SK-MEL-5 (cell line): Measurements from ENCODE around the gene RABGAP1. TPM values are rescaled to one million over a fixed set of nuclear protein-coding genes. Genes with fewer than 3 reads are reported as not detected.

Source experiments
- DNase-seq: peaks from one replicate; pipeline ENCODE4 v3.0.0-alpha.2; 2016; ENCODE audit warnings: low read depth, low spot score
- in situ Hi-C: cut with HindIII; loops from 2 replicates; pipeline ENCODE4 v1.10.0; 2016; ENCODE audit warnings: low sequenced_read_pairs, high pct_unique_total_duplicates, low pct_unique_long_range_greater_than_20kb
- total RNA-seq: library from RNA; depleted of rRNA; stranded (reverse); fragments of >200 nt; shearing (Covaris generic); gene quantifications from 2 replicates; pipeline ENCODE4 v1.2.3, GENCODE V29; 2014

RABGAP1 gene
- total RNA-seq, 1 experiment from 2014 or later, result 18.3 TPM

- no peak for DNase-seq
- in situ Hi-C loops, result no loop called here
These were observed 1.2 kb upstream of the RABGAP1 start for GRCh38 chr9:122939601-122940000.

GRCh38 chr9:122940454-122940748 is 419 bp upstream of the RABGAP1 start:
- no peak for DNase-seq
- in situ Hi-C loops, result no loop called here

- in situ Hi-C loops, result no loop called here
- DNase-seq, result peak; percentile 22
These were observed 888 bp downstream of the RABGAP1 start for GRCh38 chr9:122941582-122942234.

DNA sequence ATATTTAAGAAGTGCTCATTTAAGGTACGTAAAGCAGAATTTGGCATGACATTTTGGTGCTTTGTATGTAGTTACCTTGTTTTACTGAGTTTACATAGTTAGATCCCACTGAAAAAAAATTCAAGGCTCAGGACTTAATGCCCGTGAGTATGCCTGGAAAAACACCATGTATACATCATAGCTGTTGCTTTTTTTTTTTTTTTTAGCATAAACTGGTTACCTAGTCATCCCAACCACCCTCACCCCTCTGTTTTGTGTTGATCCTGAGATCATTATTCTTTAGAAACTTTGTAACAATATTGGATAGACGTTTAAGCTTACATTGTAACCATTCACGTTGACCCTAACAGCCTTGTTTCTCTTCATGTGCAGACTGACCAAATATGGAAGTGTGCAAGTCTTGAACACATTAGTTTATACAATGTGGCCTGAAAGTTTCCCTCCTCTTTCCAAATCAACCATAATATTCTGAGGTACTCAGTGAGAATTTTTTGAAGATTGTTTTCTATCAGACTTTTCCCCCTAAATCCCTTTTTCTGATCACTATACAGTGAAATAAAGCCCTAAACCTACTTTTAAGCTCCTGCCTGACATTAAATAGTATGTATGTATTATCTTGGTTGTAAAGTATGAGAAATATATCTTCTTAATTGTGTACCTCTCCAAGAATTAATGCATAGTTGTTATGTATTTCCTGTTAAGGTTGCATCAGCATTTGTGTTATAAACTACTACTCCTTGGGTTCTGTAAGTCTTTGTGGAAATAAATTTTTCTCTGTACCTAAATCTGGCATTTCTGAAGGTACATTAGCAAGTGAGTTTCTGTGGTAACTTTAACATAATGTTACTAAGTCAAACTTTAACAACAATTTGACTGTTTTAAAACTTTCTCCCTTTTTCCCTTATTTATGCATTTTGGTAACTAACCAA is 4.4 kb downstream of the RABGAP1 start:
- no peak for DNase-seq
- in situ Hi-C loops, result no loop called here

- in situ Hi-C loops, result no loop called here
- DNase-seq, result no peak
These were observed 5.7 kb downstream of the RABGAP1 start for GRCh38 chr9:122946461-122947005.

DNA sequence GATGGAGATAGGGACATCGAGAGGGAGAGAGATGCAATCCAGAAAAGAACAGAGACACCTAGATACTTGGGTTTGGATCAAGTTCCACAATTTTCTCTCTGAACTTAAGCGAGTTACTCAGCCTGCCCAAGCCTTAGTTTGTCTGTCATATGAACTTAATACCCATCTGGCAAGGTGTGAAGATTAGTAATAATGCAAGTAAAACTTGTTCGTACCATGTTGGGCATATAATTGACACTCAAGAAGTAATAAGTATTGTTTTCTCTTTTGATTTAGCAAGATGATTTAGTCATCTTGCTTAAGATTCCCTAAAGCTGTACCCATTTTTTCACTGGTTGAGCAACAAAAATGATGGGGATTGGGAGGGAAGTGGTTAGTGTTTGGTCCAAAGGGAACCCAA is 7.5 kb downstream of the RABGAP1 start:
- no peak for DNase-seq
- in situ Hi-C loops, result no loop called here

DNA sequence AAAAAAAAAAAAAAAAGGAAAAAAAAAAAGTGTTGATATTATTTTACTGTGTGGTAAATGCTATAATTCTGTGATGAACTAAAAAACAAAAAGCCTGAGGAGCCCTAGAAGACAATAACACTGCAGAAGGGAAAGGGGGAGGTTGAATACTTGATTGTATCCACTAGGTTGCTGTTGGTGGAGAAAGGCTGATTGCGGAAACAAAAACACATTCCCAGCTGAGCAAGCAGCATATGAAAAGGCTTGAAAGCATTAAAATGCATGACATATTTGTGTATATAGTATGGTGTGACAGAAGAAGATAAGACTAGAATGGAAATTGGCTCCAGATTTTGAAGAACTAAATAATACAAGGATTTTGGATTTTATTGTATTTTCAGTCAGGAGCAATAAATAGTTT is 8.9 kb downstream of the RABGAP1 start:
- in situ Hi-C loops, result no loop called here
- DNase-seq, result no peak

- no peak for DNase-seq
- in situ Hi-C loops, result no loop called here
These were observed 9.4 kb downstream of the RABGAP1 start for GRCh38 chr9:122950263-122950662.

- in situ Hi-C loops, result no loop called here
- DNase-seq, result no peak
These were observed 10.2 kb downstream of the RABGAP1 start for GRCh38 chr9:122951056-122951455.

DNA sequence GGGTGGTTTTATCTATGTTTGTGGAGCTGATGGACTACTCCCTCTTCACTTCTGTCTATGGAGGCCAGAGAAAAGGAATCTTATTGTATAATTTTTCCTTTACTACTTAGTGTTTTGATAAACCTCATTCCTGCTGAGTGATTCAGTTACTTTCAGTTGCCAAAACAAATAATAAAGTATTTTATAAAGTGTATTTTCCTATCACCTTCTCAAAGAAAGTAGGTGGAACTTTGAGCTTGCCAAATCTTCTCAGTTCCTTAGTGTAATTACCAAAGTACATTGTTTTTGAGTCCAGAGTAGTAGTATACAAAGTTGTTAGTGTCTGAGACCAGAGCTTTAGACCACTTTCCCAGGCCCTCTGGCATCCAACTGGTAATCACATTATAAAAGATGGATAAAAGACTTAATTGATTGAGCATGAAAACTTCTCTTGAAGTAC is 13.5 kb downstream of the RABGAP1 start:
- DNase-seq, result peak; percentile 17
- in situ Hi-C loops, result no loop called here

GRCh38 chr9:122955961-122956360 is 15.1 kb downstream of the RABGAP1 start:
- no peak for DNase-seq
- in situ Hi-C loops, result no loop called here

- DNase-seq, result no peak
- in situ Hi-C loops, result no loop called here
These were observed 20.3 kb downstream of the RABGAP1 start for GRCh38 chr9:122961139-122961538.

DNA sequence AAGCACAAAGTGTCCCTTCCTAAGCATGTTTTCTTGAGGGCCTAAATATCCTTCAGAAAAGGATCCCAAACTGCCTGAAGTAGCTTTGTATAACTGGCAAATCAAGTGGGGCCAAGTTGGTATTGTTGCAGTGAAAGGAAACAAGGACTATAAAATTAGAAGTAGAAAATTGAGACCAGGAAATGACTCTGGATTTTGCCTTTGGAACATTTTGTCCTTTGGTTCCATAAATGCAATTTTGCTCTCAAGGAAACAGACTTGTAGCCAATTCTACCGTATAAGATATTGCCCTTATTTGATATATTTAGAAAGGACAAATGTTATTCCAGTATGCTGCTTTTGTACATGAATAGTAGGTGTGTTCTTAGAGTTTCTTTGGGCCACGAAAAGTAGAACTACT is 34.4 kb downstream of the RABGAP1 start:
- in situ Hi-C loops, result no loop called here
- no peak for DNase-seq

DNA sequence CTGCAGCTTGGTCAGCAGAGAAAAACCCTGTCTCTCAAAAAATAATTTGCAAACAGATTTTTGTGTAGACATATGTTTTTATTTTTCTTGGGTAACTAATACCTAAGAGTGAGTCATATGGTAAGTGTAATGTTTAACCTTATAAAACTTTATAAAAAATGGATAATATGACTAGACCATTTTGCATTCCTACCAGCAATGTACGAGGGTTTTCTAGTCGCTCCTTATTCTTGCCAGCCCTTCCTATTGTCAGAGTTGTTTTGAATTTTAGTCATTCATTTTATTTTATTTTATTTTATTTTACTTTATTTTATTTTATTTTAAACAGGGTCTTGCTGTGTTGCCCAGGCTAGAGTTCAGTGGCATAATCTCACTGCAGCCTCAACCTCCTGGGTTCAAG is 37.8 kb downstream of the RABGAP1 start:
- DNase-seq, result no peak
- in situ Hi-C loops, result no loop called here

DNA sequence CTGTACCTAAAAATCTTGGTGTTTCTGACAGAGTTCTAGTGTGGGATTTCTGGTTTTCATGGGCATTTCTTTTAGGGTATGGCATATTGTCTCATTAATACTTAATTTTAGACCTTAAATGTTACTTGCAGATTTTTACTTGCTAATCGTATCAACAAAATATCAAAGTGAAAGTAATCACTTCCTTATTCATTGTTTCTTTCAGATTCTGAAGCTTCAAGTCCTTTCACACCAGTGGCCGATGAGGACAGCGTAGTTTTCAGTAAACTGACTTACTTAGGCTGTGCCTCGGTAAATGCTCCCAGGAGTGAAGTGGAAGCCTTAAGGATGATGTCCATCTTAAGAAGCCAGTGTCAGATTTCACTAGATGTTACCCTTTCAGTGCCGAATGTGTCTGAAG is 45.2 kb downstream of the RABGAP1 start:
- DNase-seq, result no peak
- in situ Hi-C loops, result no loop called here

GRCh38 chr9:122988141-122988540 is 47.3 kb downstream of the RABGAP1 start:
- in situ Hi-C loops, result no loop called here

GRCh38 chr9:122988920-122989621 is 48.3 kb downstream of the RABGAP1 start:
- in situ Hi-C loops, result no loop called here
- DNase-seq, result peak; percentile 72

More at GRCh38 chr9:122988141-122988540, 47.3 kb downstream of the RABGAP1 start:
- no peak for DNase-seq

GRCh38 chr9:122991370-122991830 is 50.6 kb downstream of the RABGAP1 start:
- peak; percentile 67 for DNase-seq
- in situ Hi-C loops, result no loop called here
